Measurements from ENCODE around the gene ZNF79. TPM values are rescaled to one million over a fixed set of nuclear protein-coding genes. Genes with fewer than 3 reads are reported as not detected.
A peak's percentile ranks its signal among the peaks of the same experiment; 100 is the strongest.
"Not testable (repeated sequence)": the region's sequence is repeated elsewhere in the genome, so short reads cannot be mapped to it uniquely, and the experiment has no call there.

ZNF79 gene
- total and polyA plus RNA-seq, 2 experiments from 2014 or later = 2.2 to 6.3 TPM

GRCh38 chr9:127466407-127466917 lies 42.3 kb downstream of the ZNF79 start:
- not testable (repeated sequence) for H3K4me3 Mint-ChIP-seq

GRCh38 chr9:127467621-127468020 lies 43.4 kb downstream of the ZNF79 start:
- H3K4me1 ChIP-seq (ENCODE audit: insufficient read depth) = 0 out of 2 replicates have a peak, but pooled peaks cover 8% of the 10 kb centered on the region
- no peaks in the 10 kb centered on the region for H3K27me3 Mint-ChIP-seq (ENCODE audit: insufficient read depth, low read depth, poor library complexity)
- no peak overlapping the region for H3K27ac Mint-ChIP-seq
- no peak overlapping the region for H3K4me3 Mint-ChIP-seq
- no peaks in the 10 kb centered on the region for H3K27me3 ChIP-seq (ENCODE audit: insufficient read depth)
- no peak overlapping the region for H3K4me3 ChIP-seq
- peaks cover 28% of the 10 kb centered on the region for H3K36me3 Mint-ChIP-seq (ENCODE audit: low read depth)
- H3K4me1 Mint-ChIP-seq = no peaks in the 10 kb centered on the region; the same call in 2 of the 3 replicates
- no peak overlapping the region for H3K4me2 ChIP-seq
- no peaks in the 10 kb centered on the region for H3K9me3 Mint-ChIP-seq
- no peaks in the 10 kb centered on the region for H3K79me2 ChIP-seq (replicated peaks; ENCODE audit: insufficient read depth)
- H3K9me2 ChIP-seq (ENCODE audit: insufficient read depth) = no peaks in the 10 kb centered on the region
- H4K20me1 ChIP-seq (replicated peaks; ENCODE audit: insufficient read depth) = no peaks in the 10 kb centered on the region
- TF ChIP-seq EZH2phosphoT487 (IDR thresholded peaks at IDR 0.05; ENCODE audit: unreplicated experiment) (no peak), EZH2 (IDR thresholded peaks at IDR 0.05; ENCODE audit: low read depth, unreplicated experiment) (no peak), ZNF331 (CRISPR knock-in tag; IDR thresholded peaks at IDR 0.05; ENCODE audit: low read depth) (no peak)
- no peak for DNase-seq (ENCODE audit: low spot score)
- no peaks in the 10 kb centered on the region; the same call in none of the 2 replicates for H3K36me3 ChIP-seq (ENCODE audit: insufficient read depth)
- H2AFZ ChIP-seq = no peak overlapping the region
- no peak overlapping the region for H3K27ac ChIP-seq (ENCODE audit: low read depth)
- 0 out of 2 replicates have a peak, but pooled peaks cover 7% of the 10 kb centered on the region for H3F3A ChIP-seq (replicated peaks; ENCODE audit: low read depth)
- no peak for ATAC-seq

More at GRCh38 chr9:127466407-127466917, 42.3 kb downstream of the ZNF79 start:
- ATAC-seq; H4K20me1 ChIP-seq (replicated peaks; ENCODE audit: insufficient read depth); H3K27me3 Mint-ChIP-seq (ENCODE audit: insufficient read depth, low read depth, poor library complexity); H3K4me1 ChIP-seq (ENCODE audit: insufficient read depth); H3K9me2 ChIP-seq (ENCODE audit: insufficient read depth); H3K79me2 ChIP-seq (replicated peaks; ENCODE audit: insufficient read depth); H3K27ac ChIP-seq (ENCODE audit: low read depth); H3F3A ChIP-seq (replicated peaks; ENCODE audit: low read depth); H3K36me3 ChIP-seq (ENCODE audit: insufficient read depth); H2AFZ ChIP-seq; H3K9me3 Mint-ChIP-seq; DNase-seq (ENCODE audit: low spot score); H3K4me2 ChIP-seq; H3K27ac Mint-ChIP-seq; H3K4me3 ChIP-seq; H3K27me3 ChIP-seq (ENCODE audit: insufficient read depth); H3K4me1 Mint-ChIP-seq: not testable (repeated sequence)
- H3K36me3 Mint-ChIP-seq (ENCODE audit: low read depth) = peaks cover 37% of the 10 kb centered on the region

- no peak overlapping the region for H3K27ac Mint-ChIP-seq
- Histone ChIP-seq H3K27me3 (ENCODE audit: insufficient read depth) (no peaks in the 10 kb centered on the region), H3F3A (replicated peaks; ENCODE audit: low read depth) (0 out of 2 replicates have a peak, but pooled peaks cover 7% of the 10 kb centered on the region), H3K9me2 (ENCODE audit: insufficient read depth) (no peaks in the 10 kb centered on the region), H3K79me2 (replicated peaks; ENCODE audit: insufficient read depth) (no peaks in the 10 kb centered on the region), H2AFZ (no peak overlapping the region), H4K20me1 (replicated peaks; ENCODE audit: insufficient read depth) (no peaks in the 10 kb centered on the region), H3K4me1 (ENCODE audit: insufficient read depth) (0 out of 2 replicates have a peak, but pooled peaks cover 8% of the 10 kb centered on the region), H3K36me3 (ENCODE audit: insufficient read depth) (no peaks in the 10 kb centered on the region; the same call in 1 of the 2 replicates), H3K4me2 (no peak overlapping the region), H3K27ac (ENCODE audit: low read depth) (0 out of 2 replicates have a peak overlapping the region, but pooled peaks have one; percentile 0), H3K4me3 (no peak overlapping the region)
- ATAC-seq (no peak), DNase-seq (ENCODE audit: low spot score) (no peak)
- no peak overlapping the region for H3K4me3 Mint-ChIP-seq
- H3K36me3 Mint-ChIP-seq (ENCODE audit: low read depth) = peaks cover 27% of the 10 kb centered on the region
- H3K4me1 Mint-ChIP-seq = no peaks in the 10 kb centered on the region; the same call in 2 of the 3 replicates
- no peak for TF ChIP-seq ZNF462 (CRISPR knock-in tag; IDR thresholded peaks at IDR 0.05)
- TF ChIP-seq CTCF (conservative IDR thresholded peaks at IDR 0.05; ENCODE audit: low read depth in 2 of 2) = no peak
- no peaks in the 10 kb centered on the region for H3K27me3 Mint-ChIP-seq (ENCODE audit: insufficient read depth, low read depth, poor library complexity)
- H3K9me3 Mint-ChIP-seq = no peaks in the 10 kb centered on the region
These were observed 46.5 kb downstream of the ZNF79 start for GRCh38 chr9:127470662-127471061.

Data from GM23338 (cell line).